ENCODE data around the gene TGFB2. TPM values are rescaled to one million over a fixed set of nuclear protein-coding genes. Genes with fewer than 3 reads are reported as not detected.
A peak's percentile ranks its signal among the peaks of the same experiment; 100 is the strongest.

Gene TGFB2
- total and polyA plus RNA-seq, 2 experiments from 2014 or later, result 0.97 to 1.3 TPM

DNA sequence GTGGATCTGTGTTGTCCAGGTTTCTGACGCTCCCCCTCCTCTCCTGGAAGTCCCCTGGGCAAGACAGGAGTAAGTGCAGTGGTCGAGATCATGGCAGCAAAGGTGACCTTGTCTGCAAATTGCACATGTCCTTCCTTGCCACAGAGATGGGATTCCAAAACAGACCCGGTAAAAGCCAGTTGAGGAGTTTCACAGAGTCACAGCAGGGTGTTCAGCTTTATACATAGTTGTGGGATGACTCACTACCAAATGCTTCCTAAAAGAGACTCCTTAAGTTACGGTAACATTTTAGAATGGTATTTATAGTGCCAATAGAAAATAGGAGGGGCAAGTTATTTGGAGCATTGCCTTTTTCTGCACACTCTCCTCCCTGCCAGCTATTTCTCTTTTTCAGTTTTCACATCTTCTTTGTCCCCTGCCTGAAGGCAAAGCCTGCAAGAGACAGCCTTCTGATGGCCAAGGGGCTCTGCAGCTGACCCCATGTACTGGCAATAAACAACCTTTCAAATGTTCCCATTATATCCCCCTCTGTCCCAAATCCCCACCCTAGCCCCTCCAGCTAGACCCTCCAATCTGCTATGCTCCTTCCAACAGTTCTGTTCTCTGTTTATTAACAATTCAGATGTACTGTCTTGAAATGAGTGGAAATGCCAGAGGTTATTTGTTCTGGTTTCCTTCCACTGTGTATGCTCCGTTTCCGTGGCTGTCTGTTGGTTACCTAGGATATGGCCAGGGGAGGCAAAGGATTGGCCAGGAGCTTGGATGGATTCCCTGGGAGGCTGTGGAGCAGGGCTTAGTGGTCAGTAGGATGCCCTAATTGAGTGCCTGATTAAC lies 115.0 kb downstream of the TGFB2 start:
- no peaks in the 10 kb centered on the region for H3K9me2 ChIP-seq (ENCODE audit: insufficient read depth)
- TF ChIP-seq EZH2phosphoT487 (IDR thresholded peaks at IDR 0.05; ENCODE audit: insufficient read depth, low read depth), result no peak
- H3K4me3 ChIP-seq, result peak overlapping the region; percentile 26
- no peaks in the 10 kb centered on the region for H3K27me3 ChIP-seq (replicated peaks; ENCODE audit: insufficient read depth)
- no peaks in the 10 kb centered on the region for H3K36me3 ChIP-seq (ENCODE audit: low read depth)
- H3K79me2 ChIP-seq (ENCODE audit: insufficient read depth), result no peaks in the 10 kb centered on the region
- H3K9ac ChIP-seq, result peak overlapping the region; percentile 31
- H3F3A ChIP-seq (ENCODE audit: insufficient read depth), result peaks cover 35% of the 10 kb centered on the region
- H2AFZ ChIP-seq, result peak overlapping the region; percentile 63
- in situ Hi-C loops (cut with MboI), result no loop called here
- H3K4me2 ChIP-seq (ENCODE audit: unreplicated experiment), result peak overlapping the region; percentile 45
- peaks cover 49% of the 10 kb centered on the region for H3K4me1 ChIP-seq (ENCODE audit: insufficient read depth)
- DNase-seq, result peak; percentile 89
- no peaks in the 10 kb centered on the region for H4K20me1 ChIP-seq (ENCODE audit: insufficient read depth)
- 7 to 8% methylated on average over 6 of the region's 6 CpGs for WGBS, 2 experiments (ENCODE audit: low coverage in 1 of 2, low lambda C conversion rate in 2 of 2, missing lambda C conversion rate in 2 of 2)
- H3K9me3 ChIP-seq (ENCODE audit: low read depth), result no peaks in the 10 kb centered on the region
- H3K27ac ChIP-seq, result peak overlapping the region; percentile 53

GRCh38 chr1:218461351-218461750 lies 116.2 kb downstream of the TGFB2 start:
- 97 to 100% methylated on average over 1 of the region's 1 CpG for WGBS, 2 experiments (ENCODE audit: low coverage in 1 of 2, low lambda C conversion rate in 2 of 2, missing lambda C conversion rate in 2 of 2)
- no peak for TF ChIP-seq EZH2phosphoT487 (IDR thresholded peaks at IDR 0.05; ENCODE audit: insufficient read depth, low read depth)
- no peak for TF ChIP-seq EZH2 (IDR thresholded peaks at IDR 0.05; ENCODE audit: insufficient read depth, poor library complexity, severe bottlenecking)
- Histone ChIP-seq H3K27me3 (replicated peaks; ENCODE audit: insufficient read depth) (no peaks in the 10 kb centered on the region), H2AFZ (no peak overlapping the region), H3K9me2 (ENCODE audit: insufficient read depth) (no peaks in the 10 kb centered on the region), H3K27ac (no peak overlapping the region), H3F3A (ENCODE audit: insufficient read depth) (peaks cover 40% of the 10 kb centered on the region), H4K20me1 (ENCODE audit: insufficient read depth) (no peaks in the 10 kb centered on the region), H3K79me2 (ENCODE audit: insufficient read depth) (no peaks in the 10 kb centered on the region), H3K36me3 (ENCODE audit: low read depth) (no peaks in the 10 kb centered on the region), H3K4me1 (ENCODE audit: insufficient read depth) (peaks cover 55% of the 10 kb centered on the region), H3K4me2 (ENCODE audit: unreplicated experiment) (no peak overlapping the region), H3K4me3 (no peak overlapping the region), H3K9me3 (ENCODE audit: low read depth) (no peaks in the 10 kb centered on the region), H3K9ac (no peak overlapping the region)
- in situ Hi-C loops (cut with MboI), result no loop called here
- DNase-seq, result no peak

DNA sequence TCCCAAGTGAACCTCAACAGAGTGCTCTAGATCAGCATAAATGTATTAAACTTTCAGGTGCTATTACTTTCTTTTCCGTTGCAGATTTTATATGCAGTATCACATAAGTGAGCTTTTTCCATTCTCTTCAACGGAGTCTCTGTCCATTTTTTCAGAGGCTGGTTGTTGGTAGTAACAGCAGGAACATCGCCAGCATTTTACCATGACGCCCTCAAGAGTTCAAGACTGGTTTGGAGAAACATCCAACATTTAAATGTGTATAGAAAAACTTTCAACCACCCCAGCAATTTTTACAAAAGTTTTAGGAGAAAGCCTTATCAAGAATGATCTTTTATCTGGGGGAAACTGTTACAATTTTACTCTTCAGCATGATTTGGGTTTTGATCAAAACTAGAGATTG lies 117.0 kb downstream of the TGFB2 start:
- Histone ChIP-seq H3K4me3 (no peak overlapping the region), H2AFZ (no peak overlapping the region), H3K4me1 (ENCODE audit: insufficient read depth) (peaks cover 62% of the 10 kb centered on the region), H3K9ac (no peak overlapping the region), H3K27me3 (replicated peaks; ENCODE audit: insufficient read depth) (no peaks in the 10 kb centered on the region), H3K36me3 (ENCODE audit: low read depth) (no peaks in the 10 kb centered on the region), H3K9me2 (ENCODE audit: insufficient read depth) (no peaks in the 10 kb centered on the region), H3F3A (ENCODE audit: insufficient read depth) (peaks cover 47% of the 10 kb centered on the region), H3K27ac (peak overlapping the region; percentile 92), H4K20me1 (ENCODE audit: insufficient read depth) (no peaks in the 10 kb centered on the region), H3K4me2 (ENCODE audit: unreplicated experiment) (peak overlapping the region; percentile 81), H3K79me2 (ENCODE audit: insufficient read depth) (no peaks in the 10 kb centered on the region), H3K9me3 (ENCODE audit: low read depth) (no peaks in the 10 kb centered on the region)
- TF ChIP-seq EZH2phosphoT487 (IDR thresholded peaks at IDR 0.05; ENCODE audit: insufficient read depth, low read depth) (no peak), EZH2 (IDR thresholded peaks at IDR 0.05; ENCODE audit: insufficient read depth, poor library complexity, severe bottlenecking) (no peak)
- no peak for DNase-seq
- in situ Hi-C loops (cut with MboI), result no loop called here
- WGBS, 2 experiments (ENCODE audit: low coverage in 1 of 2, low lambda C conversion rate in 2 of 2, missing lambda C conversion rate in 2 of 2), result 94 to 97% methylated on average over 4 of the region's 4 CpGs

GRCh38 chr1:218462587-218462986 lies 117.5 kb downstream of the TGFB2 start:
- peak overlapping the region; percentile 92 for H3K27ac ChIP-seq
- peaks cover 67% of the 10 kb centered on the region for H3K4me1 ChIP-seq (ENCODE audit: insufficient read depth)
- H3K9ac ChIP-seq, result peak overlapping the region; percentile 76

More at GRCh38 chr1:218462587-218462986, 117.5 kb downstream of the TGFB2 start:
- in situ Hi-C loops (cut with MboI), result no loop called here
- Histone ChIP-seq H4K20me1 (ENCODE audit: insufficient read depth) (no peaks in the 10 kb centered on the region), H3K9me3 (ENCODE audit: low read depth) (no peaks in the 10 kb centered on the region), H3F3A (ENCODE audit: insufficient read depth) (peaks cover 51% of the 10 kb centered on the region), H3K27me3 (replicated peaks; ENCODE audit: insufficient read depth) (no peaks in the 10 kb centered on the region), H3K4me3 (peak overlapping the region; percentile 57), H3K79me2 (ENCODE audit: insufficient read depth) (no peaks in the 10 kb centered on the region), H3K4me2 (ENCODE audit: unreplicated experiment) (peak overlapping the region; percentile 81), H3K36me3 (ENCODE audit: low read depth) (no peaks in the 10 kb centered on the region), H2AFZ (peak overlapping the region; percentile 67; the same call in 1 of the 2 replicates), H3K9me2 (ENCODE audit: insufficient read depth) (no peaks in the 10 kb centered on the region)
- 88 to 91% methylated on average over 2 of the region's 2 CpGs for WGBS, 2 experiments (ENCODE audit: low coverage in 1 of 2, low lambda C conversion rate in 2 of 2, missing lambda C conversion rate in 2 of 2)
- TF ChIP-seq EZH2phosphoT487 (IDR thresholded peaks at IDR 0.05; ENCODE audit: insufficient read depth, low read depth), result no peak
- TF ChIP-seq EZH2 (IDR thresholded peaks at IDR 0.05; ENCODE audit: insufficient read depth, poor library complexity, severe bottlenecking), result no peak
- DNase-seq, result no peak

All from GM23248 (cell line).